ENCODE data around the gene OR6C74.

DNA sequence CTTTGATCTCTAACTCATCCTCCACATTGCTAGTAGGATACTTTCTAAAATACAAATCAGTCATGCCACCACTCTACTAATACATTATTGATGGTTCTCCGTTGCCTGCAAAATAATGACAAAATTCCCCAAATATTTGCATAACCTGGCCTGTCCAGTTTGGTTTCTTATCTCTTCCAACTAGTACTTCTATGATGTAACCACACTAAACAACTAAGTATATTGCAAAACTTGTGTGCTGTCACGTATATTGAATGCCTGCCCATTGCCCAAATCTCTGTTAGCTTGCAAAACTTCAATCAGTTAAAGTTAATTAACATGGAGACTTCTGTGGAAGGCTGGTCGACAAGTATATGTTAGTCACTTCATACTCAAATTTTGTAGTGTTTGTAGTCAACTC is 6.5 kb downstream of the OR6C74 start:
- TF ChIP-seq, protein P1, sequence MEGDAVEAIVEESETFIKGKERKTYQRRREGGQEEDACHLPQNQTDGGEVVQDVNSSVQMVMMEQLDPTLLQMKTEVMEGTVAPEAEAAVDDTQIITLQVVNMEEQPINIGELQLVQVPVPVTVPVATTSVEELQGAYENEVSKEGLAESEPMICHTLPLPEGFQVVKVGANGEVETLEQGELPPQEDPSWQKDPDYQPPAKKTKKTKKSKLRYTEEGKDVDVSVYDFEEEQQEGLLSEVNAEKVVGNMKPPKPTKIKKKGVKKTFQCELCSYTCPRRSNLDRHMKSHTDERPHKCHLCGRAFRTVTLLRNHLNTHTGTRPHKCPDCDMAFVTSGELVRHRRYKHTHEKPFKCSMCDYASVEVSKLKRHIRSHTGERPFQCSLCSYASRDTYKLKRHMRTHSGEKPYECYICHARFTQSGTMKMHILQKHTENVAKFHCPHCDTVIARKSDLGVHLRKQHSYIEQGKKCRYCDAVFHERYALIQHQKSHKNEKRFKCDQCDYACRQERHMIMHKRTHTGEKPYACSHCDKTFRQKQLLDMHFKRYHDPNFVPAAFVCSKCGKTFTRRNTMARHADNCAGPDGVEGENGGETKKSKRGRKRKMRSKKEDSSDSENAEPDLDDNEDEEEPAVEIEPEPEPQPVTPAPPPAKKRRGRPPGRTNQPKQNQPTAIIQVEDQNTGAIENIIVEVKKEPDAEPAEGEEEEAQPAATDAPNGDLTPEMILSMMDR (IDR thresholded peaks at IDR 0.05; ENCODE audit: insufficient read depth, low read depth, low read length), result no peak
- no peak for TF ChIP-seq EZH2 (IDR thresholded peaks at IDR 0.05; ENCODE audit: insufficient read depth, low read length)

All from astrocyte (in vitro differentiated cells and primary cell).